ENCODE data around the gene LRP6. TPM values are rescaled to one million over a fixed set of nuclear protein-coding genes. Genes with fewer than 3 reads are reported as not detected.

The LRP6 gene
- total RNA-seq, 1 experiment from 2014 or later: 15.5 TPM

GRCh38 chr12:12267742-12268200, 927 bp upstream of the LRP6 start:
- TSS peak; percentile 67 for BruUV-seq (replicated peaks)
- peak overlapping the region; percentile 74 for H3K4me3 ChIP-seq (ENCODE audit: low read length)
- no peak overlapping the region for H3K27ac ChIP-seq (ENCODE audit: low read length)
- no peak for TF ChIP-seq EZH2 (IDR thresholded peaks at IDR 0.05; ENCODE audit: low read length, unreplicated experiment)
- TF ChIP-seq CTCF (conservative IDR thresholded peaks at IDR 0.05; ENCODE audit: low read depth, low read length): no peak
- no peak for TF ChIP-seq EZH2phosphoT487 (IDR thresholded peaks at IDR 0.05; ENCODE audit: borderline replicate concordance, low read length)
- no peaks in the 10 kb centered on the region for H3K36me3 ChIP-seq (ENCODE audit: low read depth, low read length)
- H2AFZ ChIP-seq (ENCODE audit: low read length): peak overlapping the region; percentile 81
- no peaks in the 10 kb centered on the region for H3K27me3 ChIP-seq (ENCODE audit: low read length)
- intact Hi-C loops (cut with micrococcal nuclease): loop anchor here (5.0 to 10.0 kb wide), 3 partner anchors 65 to 185 kb away; no protein-coding TSS in a partner anchor
- DNase-seq (peak; percentile 13), ATAC-seq (no peak)
- ChIA-PET POLR2A (ENCODE audit: unreplicated experiment) (interaction anchor here (0.6 kb wide), 1 partner anchor 18 kb away, joined by 4 read pairs; no protein-coding TSS in a partner anchor), CTCF (no interaction called here)
- H3K4me2 ChIP-seq (ENCODE audit: low read length): peak overlapping the region; percentile 84
- peaks cover 16% of the 10 kb centered on the region for H3K4me1 ChIP-seq (ENCODE audit: insufficient read depth, low read length)
- H3F3A ChIP-seq (ENCODE audit: low read length, unreplicated experiment): no peaks in the 10 kb centered on the region
- no peaks in the 10 kb centered on the region for H3K9me3 ChIP-seq (ENCODE audit: low read length)
- peaks cover 40% of the 10 kb centered on the region for H3K79me2 ChIP-seq (ENCODE audit: low read length)
- H3K9me2 ChIP-seq (replicated peaks; ENCODE audit: low read length): no peaks in the 10 kb centered on the region
- H4K20me1 ChIP-seq (ENCODE audit: low read length): peaks cover 18% of the 10 kb centered on the region
- H3K9ac ChIP-seq (ENCODE audit: low read length): peak overlapping the region; percentile 86

GRCh38 chr12:12266389-12266872, 413 bp downstream of the LRP6 start:
- no peaks in the 10 kb centered on the region for H3K36me3 ChIP-seq (ENCODE audit: low read depth, low read length)
- TF ChIP-seq CTCF (conservative IDR thresholded peaks at IDR 0.05; ENCODE audit: low read depth, low read length): no peak
- TF ChIP-seq EZH2phosphoT487 (IDR thresholded peaks at IDR 0.05; ENCODE audit: borderline replicate concordance, low read length): no peak
- TF ChIP-seq EZH2 (IDR thresholded peaks at IDR 0.05; ENCODE audit: low read length, unreplicated experiment): no peak
- intact Hi-C loops (cut with micrococcal nuclease): loop anchor here (5.0 to 10.0 kb wide), 3 partner anchors 66 to 184 kb away; no protein-coding TSS in a partner anchor
- peak overlapping the region; percentile 81 for H2AFZ ChIP-seq (ENCODE audit: low read length)
- POLR2A ChIA-PET (ENCODE audit: unreplicated experiment): interaction anchor here (0.6 to 0.7 kb wide), 3 partner anchors 46 to 638 kb away, joined by 4 to 11 read pairs (median 6); no protein-coding TSS in a partner anchor
- H4K20me1 ChIP-seq (ENCODE audit: low read length): peaks cover 18% of the 10 kb centered on the region
- DNase-seq: no peak
- no peaks in the 10 kb centered on the region for H3K9me2 ChIP-seq (replicated peaks; ENCODE audit: low read length)
- peak overlapping the region; percentile 79 for H3K27ac ChIP-seq (ENCODE audit: low read length)
- no TSS peak for BruUV-seq (replicated peaks)
- peak overlapping the region; percentile 74 for H3K4me3 ChIP-seq (ENCODE audit: low read length)
- no peaks in the 10 kb centered on the region for H3F3A ChIP-seq (ENCODE audit: low read length, unreplicated experiment)
- peak overlapping the region; percentile 86 for H3K9ac ChIP-seq (ENCODE audit: low read length)
- H3K4me2 ChIP-seq (ENCODE audit: low read length): peak overlapping the region; percentile 84
- no peaks in the 10 kb centered on the region for H3K9me3 ChIP-seq (ENCODE audit: low read length)
- peaks cover 16% of the 10 kb centered on the region for H3K4me1 ChIP-seq (ENCODE audit: insufficient read depth, low read length)
- peak; percentile 9 for ATAC-seq
- H3K27me3 ChIP-seq (ENCODE audit: low read length): no peaks in the 10 kb centered on the region
- H3K79me2 ChIP-seq (ENCODE audit: low read length): peaks cover 52% of the 10 kb centered on the region
- CTCF ChIA-PET: interaction anchor here (0.6 kb wide), 1 partner anchor 380 kb away, joined by 3 read pairs; no protein-coding TSS in a partner anchor

All from PC-3 (cell line).